Dendritic cell treated with granulocyte-macrophage colony-stimulating factor and Interleukin-4, amounts not matched to agents 40 ng/mL and 50 ng/mL, for 4 days (primary cell): ENCODE measurements around the gene MUC20.
"Not testable (repeated sequence)": the region's sequence is repeated elsewhere in the genome, so short reads cannot be mapped to it uniquely, and the experiment has no call there.

Experiments
- H3K27ac Mint-ChIP-seq: one replicate; pipeline ENCODE4 v1.8.0; 2022; ENCODE audit warnings: mild to moderate bottlenecking, mixed read lengths
- H3K27me3 Mint-ChIP-seq: one replicate; pipeline ENCODE4 v1.8.0; 2022; ENCODE audit warnings: mild to moderate bottlenecking, mixed read lengths
- H3K36me3 Mint-ChIP-seq: one replicate; pipeline ENCODE4 v1.8.0; 2022; ENCODE audit warnings: low read depth, mixed read lengths
- H3K4me1 Mint-ChIP-seq: one replicate; pipeline ENCODE4 v1.8.0; 2022; ENCODE audit warnings: low read depth, mixed read lengths
- H3K4me3 Mint-ChIP-seq: one replicate; pipeline ENCODE4 v1.8.0; 2022; ENCODE audit warnings: mild to moderate bottlenecking, moderate library complexity, mixed read lengths
- H3K9me3 Mint-ChIP-seq: one replicate; pipeline ENCODE4 v1.8.0; 2022; ENCODE audit warnings: mixed read lengths
- intact Hi-C: fragments of 100-400 bp; cut with micrococcal nuclease; formaldehyde crosslinking; loops from one replicate; pipeline ENCODE4 v1.15.0; 2022

MUC20 gene

DNA sequence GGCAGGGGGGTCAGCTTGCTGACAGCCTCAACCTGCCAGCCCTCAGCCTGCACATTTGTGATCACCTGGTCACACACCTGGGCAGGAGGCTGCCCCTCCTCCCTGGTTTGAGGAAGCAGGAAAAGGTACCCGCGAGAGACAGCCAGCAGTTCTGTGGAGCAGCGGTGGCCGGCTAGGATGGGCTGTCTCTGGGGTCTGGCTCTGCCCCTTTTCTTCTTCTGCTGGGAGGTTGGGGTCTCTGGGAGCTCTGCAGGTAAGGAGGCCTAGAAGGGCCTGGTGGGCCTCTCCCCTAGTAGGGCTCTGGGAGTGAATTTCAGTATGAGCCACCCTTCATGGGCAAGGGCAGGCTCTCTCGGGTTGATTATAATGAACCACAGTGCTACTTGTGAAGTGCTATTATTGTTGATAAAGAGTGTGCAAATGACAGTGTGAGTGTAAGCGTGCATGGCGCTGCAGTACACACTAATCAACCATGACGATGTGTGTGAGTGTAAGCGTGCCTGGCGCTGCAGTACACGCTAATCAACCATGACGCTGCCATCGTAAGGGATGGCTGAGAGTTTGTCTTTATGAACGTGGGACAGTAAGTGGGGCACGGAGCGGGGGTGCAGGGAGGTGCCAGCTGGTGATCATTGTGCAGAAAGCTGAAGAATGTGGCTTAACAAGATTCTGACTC, at the start of gene MUC20:
MUC20 (plus strand) TSS at position 148 of the 676 bp plus-strand sequence; CDS start at position 178, 30 bp downstream.
- H3K36me3 Mint-ChIP-seq, H3K4me1 Mint-ChIP-seq, H3K27me3 Mint-ChIP-seq, H3K9me3 Mint-ChIP-seq, intact Hi-C loops, H3K4me3 Mint-ChIP-seq, H3K27ac Mint-ChIP-seq: not testable (repeated sequence)

- H3K4me1 Mint-ChIP-seq, H3K27ac Mint-ChIP-seq, H3K4me3 Mint-ChIP-seq, H3K9me3 Mint-ChIP-seq, H3K27me3 Mint-ChIP-seq, intact Hi-C loops: not testable (repeated sequence)
- H3K36me3 Mint-ChIP-seq: peaks cover 71% of the 10 kb centered on the region
These were observed 49.5 kb upstream of the MUC20 start for GRCh38 chr3:195671283-195671682.

GRCh38 chr3:195673711-195674110, 47.1 kb upstream of the MUC20 start:
- not testable (repeated sequence) for H3K9me3 Mint-ChIP-seq, H3K4me3 Mint-ChIP-seq

GRCh38 chr3:195678391-195679015, 42.3 kb upstream of the MUC20 start:
- H3K9me3 Mint-ChIP-seq, H3K4me1 Mint-ChIP-seq, H3K27me3 Mint-ChIP-seq, intact Hi-C loops, H3K27ac Mint-ChIP-seq, H3K4me3 Mint-ChIP-seq: not testable (repeated sequence)
- H3K36me3 Mint-ChIP-seq: peaks cover 84% of the 10 kb centered on the region

More at GRCh38 chr3:195673711-195674110, 47.1 kb upstream of the MUC20 start:
- peaks cover 86% of the 10 kb centered on the region for H3K36me3 Mint-ChIP-seq
- H3K27me3 Mint-ChIP-seq, H3K27ac Mint-ChIP-seq, H3K4me1 Mint-ChIP-seq, intact Hi-C loops: not testable (repeated sequence)

DNA sequence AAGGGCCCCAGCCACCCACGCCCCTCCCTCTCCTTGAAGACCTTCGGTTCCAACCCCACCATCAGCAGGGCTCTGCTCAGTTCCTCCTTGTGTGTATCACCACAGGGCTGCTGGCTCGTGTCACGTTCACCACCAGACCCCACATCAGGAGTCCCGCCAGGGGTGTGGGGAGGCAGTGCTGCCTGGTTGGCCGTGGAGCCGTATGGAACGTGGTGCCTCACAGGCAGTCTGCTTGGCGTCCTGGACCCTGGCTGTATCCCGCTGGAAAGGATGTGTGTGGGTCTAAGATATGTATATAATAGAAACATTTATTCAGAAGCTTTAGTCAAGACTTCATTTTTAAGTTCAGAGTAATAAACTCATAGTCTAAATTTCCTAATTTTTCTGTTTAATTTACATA, 40.1 kb upstream of the MUC20 start:
- H3K36me3 Mint-ChIP-seq: peaks cover 87% of the 10 kb centered on the region
- intact Hi-C loops, H3K27me3 Mint-ChIP-seq, H3K4me1 Mint-ChIP-seq, H3K9me3 Mint-ChIP-seq, H3K27ac Mint-ChIP-seq, H3K4me3 Mint-ChIP-seq: not testable (repeated sequence)

GRCh38 chr3:195681458-195682103, 39.2 kb upstream of the MUC20 start:
- intact Hi-C loops, H3K27me3 Mint-ChIP-seq: not testable (repeated sequence)
- peaks cover 88% of the 10 kb centered on the region for H3K36me3 Mint-ChIP-seq

GRCh38 chr3:195682104-195682742, 38.6 kb upstream of the MUC20 start:
- H3K4me3 Mint-ChIP-seq, H3K27me3 Mint-ChIP-seq, intact Hi-C loops, H3K27ac Mint-ChIP-seq, H3K4me1 Mint-ChIP-seq, H3K9me3 Mint-ChIP-seq: not testable (repeated sequence)
- peaks cover 88% of the 10 kb centered on the region for H3K36me3 Mint-ChIP-seq

More at GRCh38 chr3:195681458-195682103, 39.2 kb upstream of the MUC20 start:
- not testable (repeated sequence) for H3K4me1 Mint-ChIP-seq, H3K9me3 Mint-ChIP-seq, H3K4me3 Mint-ChIP-seq, H3K27ac Mint-ChIP-seq

DNA sequence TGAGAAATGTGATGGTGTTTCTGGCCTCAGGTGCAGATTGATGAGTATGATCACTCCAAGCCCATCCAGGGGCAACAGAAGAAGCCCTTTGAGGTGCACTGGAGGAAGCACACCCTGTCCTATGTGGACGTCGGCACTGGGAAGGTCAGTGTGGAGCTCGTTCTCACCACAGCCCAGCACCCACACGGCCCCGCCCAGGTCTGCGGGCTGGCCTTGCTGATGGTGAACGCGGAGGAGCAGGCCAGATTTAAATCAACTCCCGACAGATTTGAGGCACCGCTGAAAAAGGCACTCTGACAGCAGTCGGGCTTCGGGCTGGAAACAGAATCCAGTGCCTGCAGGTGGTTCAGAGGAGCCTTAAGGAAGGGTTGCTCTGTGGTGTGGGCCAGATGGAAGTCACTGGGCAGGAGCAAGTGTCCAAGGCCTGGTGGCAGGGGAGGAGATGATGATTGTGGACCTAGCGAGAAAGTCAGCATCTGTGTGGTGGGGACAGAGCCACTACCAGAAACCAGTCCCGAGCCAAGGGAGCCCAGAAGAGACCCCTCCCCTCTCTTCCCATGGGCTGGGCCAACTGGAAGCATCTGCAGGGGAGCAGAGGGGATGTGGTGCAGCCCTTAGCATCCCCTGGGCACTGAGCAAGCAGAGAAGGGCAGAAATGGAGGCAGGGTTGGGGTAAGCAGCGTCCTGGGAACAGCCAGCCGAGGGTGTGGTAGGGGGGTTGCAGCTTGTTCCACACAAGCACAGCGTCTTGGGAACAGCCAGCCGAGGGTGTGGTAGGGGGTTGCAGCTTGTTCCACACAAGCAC, 36.9 kb upstream of the MUC20 start:
- peaks cover 13% of the 10 kb centered on the region for H3K9me3 Mint-ChIP-seq
- H3K4me3 Mint-ChIP-seq, H3K27me3 Mint-ChIP-seq, H3K27ac Mint-ChIP-seq, intact Hi-C loops, H3K4me1 Mint-ChIP-seq: not testable (repeated sequence)
- peaks cover 85% of the 10 kb centered on the region for H3K36me3 Mint-ChIP-seq

DNA sequence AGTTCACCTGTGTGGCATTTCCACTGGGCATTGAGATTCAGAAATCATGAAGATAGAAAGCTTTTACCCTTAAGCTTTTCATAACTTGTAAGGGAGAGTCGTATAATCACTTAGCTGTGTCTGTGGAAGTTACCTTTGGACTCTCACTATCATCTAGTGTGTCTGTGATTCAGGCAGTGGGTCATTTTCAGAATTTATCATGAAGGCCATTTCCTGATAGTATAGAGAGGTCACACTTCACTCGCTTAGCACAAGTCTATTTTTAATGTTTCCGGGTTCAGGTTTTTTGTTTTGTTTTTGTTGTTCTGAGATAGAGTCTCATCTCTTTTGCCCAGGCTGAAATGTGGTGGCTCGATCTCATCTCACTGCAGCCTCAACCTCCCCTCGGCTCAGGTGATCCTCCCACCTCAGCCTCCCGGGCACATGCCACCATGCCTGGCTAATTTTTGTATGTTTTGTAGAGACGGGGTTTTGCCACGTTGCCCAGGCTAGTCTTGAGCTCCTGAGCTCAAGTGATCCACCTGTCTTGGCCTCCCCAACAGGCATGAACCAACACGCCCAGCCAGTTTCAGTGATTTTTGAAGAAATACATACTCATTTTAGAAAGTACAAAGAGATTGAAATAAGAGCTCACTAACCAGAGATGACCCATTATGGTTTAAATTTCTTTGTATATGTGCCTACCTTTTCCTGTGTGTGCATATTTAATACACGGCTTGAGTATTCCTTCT, 36.1 kb upstream of the MUC20 start:
- Mint-ChIP-seq H3K9me3 (peaks cover 13% of the 10 kb centered on the region), H3K36me3 (peaks cover 85% of the 10 kb centered on the region)
- H3K4me1 Mint-ChIP-seq, H3K4me3 Mint-ChIP-seq, H3K27ac Mint-ChIP-seq, intact Hi-C loops, H3K27me3 Mint-ChIP-seq: not testable (repeated sequence)

DNA sequence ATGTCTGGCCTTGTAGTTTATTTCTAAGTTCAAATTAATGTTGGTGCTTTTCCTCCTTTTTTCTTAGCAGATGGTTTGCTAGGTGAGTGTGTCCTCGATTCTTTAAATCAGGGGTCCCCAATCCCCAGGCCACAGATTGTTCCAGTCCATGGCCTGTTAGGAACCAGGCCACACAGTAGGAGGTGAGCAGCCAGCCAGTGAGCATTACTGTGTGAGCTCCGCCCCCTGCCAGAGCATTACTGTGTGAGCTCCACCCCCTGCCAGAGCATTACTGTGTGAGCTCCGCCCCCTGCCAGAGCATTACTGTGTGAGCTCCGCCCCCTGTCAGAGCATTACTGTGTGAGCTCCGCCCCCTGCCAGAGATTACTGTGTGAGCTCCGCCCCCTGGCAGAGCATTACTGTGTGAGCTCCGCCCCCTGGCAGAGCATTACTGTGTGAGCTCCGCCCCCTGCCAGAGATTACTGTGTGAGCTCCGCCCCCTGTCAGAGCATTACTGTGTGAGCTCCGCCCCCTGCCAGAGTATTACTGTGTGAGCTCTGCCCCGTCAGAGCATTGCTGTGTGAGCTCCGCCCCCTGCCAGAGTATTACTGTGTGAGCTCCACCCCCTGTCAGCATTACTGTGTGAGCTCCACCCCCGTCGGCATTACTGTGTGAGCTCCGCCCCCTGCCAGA, 34.1 kb upstream of the MUC20 start:
- peaks cover 13% of the 10 kb centered on the region for H3K9me3 Mint-ChIP-seq
- H3K27ac Mint-ChIP-seq, H3K27me3 Mint-ChIP-seq, intact Hi-C loops, H3K4me1 Mint-ChIP-seq, H3K4me3 Mint-ChIP-seq: not testable (repeated sequence)
- peaks cover 91% of the 10 kb centered on the region for H3K36me3 Mint-ChIP-seq

DNA sequence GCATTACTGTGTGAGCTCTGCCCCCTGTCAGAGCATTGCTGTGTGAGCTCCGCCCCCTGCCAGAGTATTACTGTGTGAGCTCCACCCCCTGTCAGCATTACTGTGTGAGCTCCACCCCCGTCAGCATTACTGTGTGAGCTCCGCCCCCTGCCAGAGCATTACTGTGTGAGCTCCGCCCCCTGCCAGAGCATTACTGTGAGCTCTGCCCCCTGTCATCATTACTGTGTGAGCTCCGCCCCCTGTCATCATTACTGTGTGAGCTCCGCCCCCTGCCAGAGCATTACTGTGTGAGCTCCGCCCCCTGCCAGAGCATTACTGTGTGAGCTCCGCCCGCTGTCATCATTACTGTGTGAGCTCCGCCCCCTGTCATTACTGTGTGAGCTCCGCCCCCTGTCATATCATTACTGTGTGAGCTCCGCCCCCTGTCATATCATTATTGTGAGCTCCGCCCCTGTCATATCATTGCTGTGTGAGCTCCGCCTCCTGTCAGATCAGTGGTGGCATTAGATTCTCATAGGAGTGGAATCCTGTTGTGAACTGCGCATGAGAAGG, 33.5 kb upstream of the MUC20 start:
- not testable (repeated sequence) for H3K4me3 Mint-ChIP-seq, H3K27ac Mint-ChIP-seq

GRCh38 chr3:195688471-195689183, 32.2 kb upstream of the MUC20 start:
- H3K27me3 Mint-ChIP-seq, H3K27ac Mint-ChIP-seq, intact Hi-C loops, H3K4me1 Mint-ChIP-seq, H3K4me3 Mint-ChIP-seq: not testable (repeated sequence)
- H3K36me3 Mint-ChIP-seq: peaks cover 94% of the 10 kb centered on the region
- peaks cover 13% of the 10 kb centered on the region for H3K9me3 Mint-ChIP-seq

More for the DNA sequence above, 33.5 kb upstream of the MUC20 start:
- intact Hi-C loops, H3K4me1 Mint-ChIP-seq, H3K27me3 Mint-ChIP-seq: not testable (repeated sequence)
- Mint-ChIP-seq H3K9me3 (peaks cover 13% of the 10 kb centered on the region), H3K36me3 (peaks cover 94% of the 10 kb centered on the region)
